Bladder microvascular endothelial cell (primary cell): ENCODE data around the gene ROMO1. TPM values are rescaled to one million over a fixed set of nuclear protein-coding genes. Genes with fewer than 3 reads are reported as not detected.

Source experiments
- total RNA-seq: library from RNA; depleted of rRNA; stranded (reverse); fragments of >200 nt; gene quantifications from 2 replicates; pipeline ENCODE4 v1.2.3, GENCODE V29; 2014

Gene ROMO1
- total RNA-seq = 222 and 428 TPM in 2 replicates

GRCh38 chr20:35699127-35699956, at the start of gene ROMO1, which contains the start of gene NFS1:
TSS of gene ROMO1 (plus strand) at chr20:35699405. CDS start at chr20:35699633, 228 bp downstream.
TSS of gene NFS1 (minus strand) at chr20:35699352. CDS start at chr20:35699288, 64 bp downstream.

GRCh38 chr20:35664466-35665206, 34.6 kb upstream of the ROMO1 start, which contains the start of the genes CPNE1 and RBM12:
TSS of gene CPNE1 (minus strand) at chr20:35664900. CDS start at chr20:35632923, 31,977 bp downstream.
TSS of gene RBM12 (minus strand) at chr20:35664900. CDS start at chr20:35655322, 9,578 bp downstream.

GRCh38 chr20:35741892-35742740, 42.9 kb downstream of the ROMO1 start, which contains the start of gene RBM39:
TSS of gene RBM39 (minus strand) at chr20:35742260. CDS start at chr20:35740874, 1,386 bp downstream.

Other genes starting within 250 kb of the ROMO1 start
- gene CEP250, start 243.8 kb upstream of the ROMO1 start, total RNA-seq = 10.0 and 17.9 TPM in 2 replicates
- not detected in 2 replicates for gene C20orf173, start 169.8 kb upstream of the ROMO1 start, total RNA-seq
- gene ERGIC3, start 157.3 kb upstream of the ROMO1 start, total RNA-seq = 232 and 344 TPM in 2 replicates
- gene SPAG4, start 83.6 kb upstream of the ROMO1 start, total RNA-seq = 7.4 and 10.9 TPM in 2 replicates
- 80.0 and 134 TPM in 2 replicates for gene CPNE1, start 34.5 kb upstream of the ROMO1 start, total RNA-seq
- 29.1 and 59.0 TPM in 2 replicates for gene RBM12, start 34.5 kb upstream of the ROMO1 start, total RNA-seq
- gene NFS1, start 53 bp upstream of the ROMO1 start, total RNA-seq = 13.9 and 15.1 TPM in 2 replicates
- 244 and 463 TPM in 2 replicates for gene RBM39, start 42.9 kb downstream of the ROMO1 start, total RNA-seq
- gene PHF20, start 72.6 kb downstream of the ROMO1 start, total RNA-seq = 21.9 and 39.6 TPM in 2 replicates